ENCODE measurements around the gene ZNF142. TPM values are rescaled to one million over a fixed set of nuclear protein-coding genes. Genes with fewer than 3 reads are reported as not detected.

Gene ZNF142
- total and polyA plus RNA-seq, 4 donors, result 7.2 to 29.4 (median 12.4) TPM

GRCh38 chr2:218644721-218645120 lies 14.7 kb downstream of the ZNF142 start:
- H3K4me3 ChIP-seq, result no peak overlapping the region
- H3K9ac ChIP-seq (ENCODE audit: insufficient read depth in 1 of 2, low read length in 2 of 2), result no peak overlapping the region
- H3K36me3 ChIP-seq (ENCODE audit: control insufficient read depth in 4 of 4, insufficient read depth in 4 of 4, low read length in 4 of 4), result peaks cover 22 to 65% (median 51%) of the 10 kb centered on the region in 4 donors
- no peaks in the 10 kb centered on the region for H3K9me3 ChIP-seq (ENCODE audit: control insufficient read depth in 4 of 4, insufficient read depth in 3 of 4, low read length in 3 of 4)
- DNase-seq (no peak), ATAC-seq (ENCODE audit: insufficient read depth, low FRiP score) (no peak)
- no peak overlapping the region for H3K27ac ChIP-seq (ENCODE audit: low read depth in 1 of 2, low read length in 1 of 2)
- TF ChIP-seq CTCF (IDR thresholded peaks at IDR 0.05; ENCODE audit: control extremely low read depth, extremely low read depth), result no peak
- H3K4me1 ChIP-seq (ENCODE audit: control insufficient read depth in 5 of 5, insufficient read depth in 5 of 5, low read length in 5 of 5), result no peaks in the 10 kb centered on the region
- H3K27me3 ChIP-seq (ENCODE audit: control insufficient read depth in 3 of 3, insufficient read depth in 3 of 3, low read length in 2 of 3), result no peaks in the 10 kb centered on the region
- 96 to 99% methylated on average over 11 of the region's 11 CpGs for WGBS, 2 donors

DNA sequence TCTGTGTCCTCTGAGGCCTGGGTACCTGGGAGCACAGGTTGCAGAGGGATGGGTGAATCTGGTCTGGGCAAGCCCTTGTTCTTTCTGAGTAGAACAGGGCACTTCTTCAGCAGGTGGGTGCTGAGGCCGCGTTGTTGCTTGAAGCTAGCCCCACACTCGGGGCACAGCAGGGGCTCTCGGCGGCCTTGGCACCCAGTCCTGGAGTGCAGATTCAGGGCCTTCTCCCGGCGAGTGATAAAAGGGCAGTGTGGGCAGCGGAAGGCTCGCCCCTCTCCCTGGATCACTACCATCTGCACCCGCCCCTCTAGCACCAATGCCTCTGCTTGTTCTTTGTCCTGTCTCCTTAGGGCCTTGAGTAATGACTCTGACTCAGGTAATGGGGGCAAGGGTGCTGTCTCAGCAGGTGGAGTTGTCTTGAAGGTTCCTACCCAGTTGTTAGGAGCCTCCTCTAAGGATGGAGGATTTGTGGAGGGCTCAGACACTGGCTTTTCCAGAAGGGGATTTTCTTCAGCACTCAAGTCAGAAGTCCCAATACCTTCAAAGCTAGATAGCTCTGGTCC lies 15.6 kb downstream of the ZNF142 start:
- Histone ChIP-seq H3K27ac (ENCODE audit: low read depth in 1 of 2, low read length in 1 of 2) (no peak overlapping the region), H3K36me3 (ENCODE audit: control insufficient read depth in 4 of 4, insufficient read depth in 4 of 4, low read length in 4 of 4) (peaks cover 18 to 64% (median 50%) of the 10 kb centered on the region in 4 donors), H3K4me3 (no peak overlapping the region), H3K27me3 (ENCODE audit: control insufficient read depth in 3 of 3, insufficient read depth in 3 of 3, low read length in 2 of 3) (no peaks in the 10 kb centered on the region), H3K4me1 (ENCODE audit: control insufficient read depth in 5 of 5, insufficient read depth in 5 of 5, low read length in 5 of 5) (no peaks in the 10 kb centered on the region), H3K9me3 (ENCODE audit: control insufficient read depth in 4 of 4, insufficient read depth in 3 of 4, low read length in 3 of 4) (no peaks in the 10 kb centered on the region), H3K9ac (ENCODE audit: insufficient read depth in 1 of 2, low read length in 2 of 2) (no peak overlapping the region)
- TF ChIP-seq CTCF (IDR thresholded peaks at IDR 0.05; ENCODE audit: control extremely low read depth, extremely low read depth), result no peak
- 98 to 99% methylated on average over 10 of the region's 10 CpGs for WGBS, 2 donors
- ATAC-seq (ENCODE audit: insufficient read depth, low FRiP score) (no peak), DNase-seq (no peak)

GRCh38 chr2:218642786-218643185 lies 16.6 kb downstream of the ZNF142 start:
- Histone ChIP-seq H3K9ac (ENCODE audit: insufficient read depth in 1 of 2, low read length in 2 of 2) (no peak overlapping the region), H3K27me3 (ENCODE audit: control insufficient read depth in 3 of 3, insufficient read depth in 3 of 3, low read length in 2 of 3) (no peaks in the 10 kb centered on the region), H3K27ac (ENCODE audit: low read depth in 1 of 2, low read length in 1 of 2) (no peak overlapping the region), H3K9me3 (ENCODE audit: control insufficient read depth in 4 of 4, insufficient read depth in 3 of 4, low read length in 3 of 4) (peaks cover 0 to 2% (median 0%) of the 10 kb centered on the region in 4 donors), H3K4me3 (no peak overlapping the region), H3K36me3 (ENCODE audit: control insufficient read depth in 4 of 4, insufficient read depth in 4 of 4, low read length in 4 of 4) (peaks cover 26 to 69% (median 48%) of the 10 kb centered on the region in 4 donors), H3K4me1 (ENCODE audit: control insufficient read depth in 5 of 5, insufficient read depth in 5 of 5, low read length in 5 of 5) (no peaks in the 10 kb centered on the region)
- no peak for ATAC-seq (ENCODE audit: insufficient read depth, low FRiP score)
- WGBS, 2 donors, result 91 to 94% methylated on average over 17 of the region's 17 CpGs
- no peak for TF ChIP-seq CTCF (IDR thresholded peaks at IDR 0.05; ENCODE audit: control extremely low read depth, extremely low read depth)
- DNase-seq, result no peak
